DMS79 treated with DMSO at 0.1 percent for 48 hours (cell line): ENCODE results near the gene LDLRAD4.

Source experiments
- DNase-seq: peaks from one replicate; lab custom pipeline; 2025; lab: John Stamatoyannopoulos, UW

The LDLRAD4 gene

GRCh38 chr18:13551305-13551603 is 332.7 kb downstream of the LDLRAD4 start:
- DNase-seq = no peak

GRCh38 chr18:13551841-13552733 is 333.5 kb downstream of the LDLRAD4 start:
- DNase-seq = no peak

- DNase-seq = no peak
Observed at GRCh38 chr18:13553449-13553848, 334.9 kb downstream of the LDLRAD4 start.

- no peak for DNase-seq
Observed at GRCh38 chr18:13555192-13555591, 336.6 kb downstream of the LDLRAD4 start.

- DNase-seq = no peak
Observed at GRCh38 chr18:13555865-13556264, 337.3 kb downstream of the LDLRAD4 start.

- DNase-seq = no peak
Observed at GRCh38 chr18:13556502-13556901, 337.9 kb downstream of the LDLRAD4 start.

GRCh38 chr18:13558124-13558523 is 339.6 kb downstream of the LDLRAD4 start:
- no peak for DNase-seq

- no peak for DNase-seq
Observed at GRCh38 chr18:13558790-13559189, 340.2 kb downstream of the LDLRAD4 start.

- DNase-seq = no peak
Observed at GRCh38 chr18:13559754-13560153, 341.2 kb downstream of the LDLRAD4 start.

GRCh38 chr18:13560306-13560705 is 341.7 kb downstream of the LDLRAD4 start:
- DNase-seq = no peak

- DNase-seq = no peak
Observed at GRCh38 chr18:13562494-13563029, 344.0 kb downstream of the LDLRAD4 start.

GRCh38 chr18:13563390-13563805 is 344.8 kb downstream of the LDLRAD4 start:
- DNase-seq = peak; percentile 89

GRCh38 chr18:13564579-13564978 is 346.0 kb downstream of the LDLRAD4 start:
- peak; percentile 86 for DNase-seq

GRCh38 chr18:13565228-13565627 is 346.7 kb downstream of the LDLRAD4 start:
- DNase-seq = no peak

GRCh38 chr18:13566941-13567746 is 348.6 kb downstream of the LDLRAD4 start:
- no peak for DNase-seq

GRCh38 chr18:13568443-13569392 is 350.2 kb downstream of the LDLRAD4 start:
- no peak for DNase-seq

- DNase-seq = no peak
Observed at GRCh38 chr18:13570216-13570615, 351.7 kb downstream of the LDLRAD4 start.

GRCh38 chr18:13570856-13571495 is 352.4 kb downstream of the LDLRAD4 start:
- no peak for DNase-seq

- DNase-seq = no peak
Observed at GRCh38 chr18:13572148-13572547, 353.6 kb downstream of the LDLRAD4 start.

- no peak for DNase-seq
Observed at GRCh38 chr18:13572721-13573120, 354.2 kb downstream of the LDLRAD4 start.

- no peak for DNase-seq
Observed at GRCh38 chr18:13573750-13574149, 355.2 kb downstream of the LDLRAD4 start.
